GM23338 (cell line): Measurements from ENCODE around the gene CHCHD6. TPM values are rescaled to one million over a fixed set of nuclear protein-coding genes. Genes with fewer than 3 reads are reported as not detected.

Source experiments
- ATAC-seq: fragments of 200-7000 bp; cut with Tn5 transposase; 3 replicates; pipeline ENCODE4 v1.9.1; 2020
- DNase-seq: peaks from one replicate; pipeline ENCODE4 v3.0.0-alpha.2; 2015; ENCODE audit warnings: low spot score
- H2AFZ ChIP-seq: fragments of 200-600 bp; sonication (generic); 2 replicates; pipeline ENCODE4 v1.8.0; 2016; ENCODE audit warnings: antibody characterized with exemption, mild to moderate bottlenecking, moderate library complexity
- H3F3A ChIP-seq: fragments of 200-600 bp; sonication (generic); replicated peaks from 2 replicates; pipeline ENCODE4 v1.8.0; 2017; ENCODE audit warnings: antibody characterized with exemption, mixed run types, low read depth
- H3K27ac ChIP-seq: fragments of 200-600 bp; sonication (generic); 2 replicates; pipeline ENCODE4 v1.6.1; 2016; ENCODE audit warnings: low read depth
- H3K27me3 ChIP-seq: fragments of 200-600 bp; sonication (generic); 2 replicates; pipeline ENCODE4 v1.8.0; 2016; ENCODE audit warnings: mild to moderate bottlenecking, mixed run types, moderate library complexity; ENCODE audit not compliant: insufficient read depth
- H3K36me3 ChIP-seq: fragments of 200-600 bp; sonication (generic); 2 replicates; pipeline ENCODE4 v1.8.0; 2016; ENCODE audit warnings: mild to moderate bottlenecking; ENCODE audit not compliant: insufficient read depth
- H3K4me1 ChIP-seq: fragments of 200-600 bp; sonication (generic); 2 replicates; pipeline ENCODE4 v1.8.0; 2016; ENCODE audit warnings: mild to moderate bottlenecking, moderate library complexity; ENCODE audit not compliant: insufficient read depth
- H3K4me2 ChIP-seq: fragments of 200-600 bp; sonication (generic); 2 replicates; pipeline ENCODE4 v1.7.1; 2017; ENCODE audit warnings: mixed run types
- H3K4me3 ChIP-seq: fragments of 200-600 bp; sonication (generic); 2 replicates; pipeline ENCODE4 v1.6.1; 2016; ENCODE audit warnings: mixed run types
- H3K79me2 ChIP-seq: fragments of 200-600 bp; sonication (generic); replicated peaks from 2 replicates; pipeline ENCODE4 v1.8.0; 2017; ENCODE audit warnings: mild to moderate bottlenecking; ENCODE audit not compliant: insufficient read depth
- H3K9me2 ChIP-seq: fragments of 200-600 bp; sonication (generic); 2 replicates; pipeline ENCODE4 v1.8.0; 2017; ENCODE audit not compliant: insufficient read depth
- H4K20me1 ChIP-seq: fragments of 200-600 bp; sonication (generic); replicated peaks from 2 replicates; pipeline ENCODE4 v1.8.0; 2017; ENCODE audit warnings: mild to moderate bottlenecking; ENCODE audit not compliant: insufficient read depth
- H3K27ac Mint-ChIP-seq: 2 replicates; pipeline ENCODE4 v1.8.0; 2020; ENCODE audit warnings: inconsistent platforms, mild to moderate bottlenecking, moderate library complexity, mixed read lengths
- H3K27me3 Mint-ChIP-seq: 3 replicates; pipeline ENCODE4 v1.8.0; 2022; ENCODE audit warnings: low read depth, mild to moderate bottlenecking, moderate library complexity, mixed read lengths, inconsistent platforms; ENCODE audit not compliant: insufficient read depth, poor library complexity
- H3K36me3 Mint-ChIP-seq: 3 replicates; pipeline ENCODE4 v1.8.0; 2021; ENCODE audit warnings: low read depth, mild to moderate bottlenecking, inconsistent platforms, moderate library complexity, mixed read lengths
- H3K4me1 Mint-ChIP-seq: 3 replicates; pipeline ENCODE4 v1.8.0; 2020; ENCODE audit warnings: mild to moderate bottlenecking, inconsistent platforms, mixed read lengths
- H3K4me3 Mint-ChIP-seq: 3 replicates; pipeline ENCODE4 v1.8.0; 2021; ENCODE audit warnings: moderate library complexity, mild to moderate bottlenecking, inconsistent platforms, mixed read lengths
- H3K9me3 Mint-ChIP-seq: 3 replicates; pipeline ENCODE4 v1.8.0; 2020; ENCODE audit warnings: moderate library complexity, mild to moderate bottlenecking, inconsistent platforms, mixed read lengths
- EZH2phosphoT487 ChIP-seq: fragments of 200-600 bp; sonication (generic); IDR thresholded peaks from one replicate; pipeline ENCODE4 v1.8.1; 2018; ENCODE audit warnings: antibody characterized with exemption; ENCODE audit not compliant: unreplicated experiment
- NANOG ChIP-seq: IDR thresholded peaks from 2 replicates; pipeline ENCODE4 v1.6.1; 2016; ENCODE audit warnings: antibody characterized with exemption, borderline replicate concordance
- POLR2AphosphoS5 ChIP-seq: IDR thresholded peaks from 2 replicates; pipeline ENCODE4 v1.6.1; 2016; ENCODE audit warnings: antibody characterized with exemption, low read depth
- STAT1 ChIP-seq: IDR thresholded peaks from one replicate; pipeline ENCODE4 v1.6.1; 2016; ENCODE audit warnings: antibody characterized with exemption; ENCODE audit not compliant: unreplicated experiment
- ZNF114 ChIP-seq: fragments of 250-450 bp; sonication (Bioruptor Pico); IDR thresholded peaks from 2 replicates; pipeline ENCODE4 v1.5.0; 2020; ENCODE audit warnings: mild to moderate bottlenecking, moderate library complexity
- polyA plus RNA-seq: library from polyadenylated mRNA; unstranded; fragments of >200 nt; fragmentation: Nextera tagmentation; extraction: Ambion mirVana; gene quantifications from 2 replicates; pipeline ENCODE4 v1.2.1, GENCODE V29; 2016
- total RNA-seq: library from RNA; depleted of rRNA; stranded (reverse); fragments of >200 nt; shearing (Covaris generic); gene quantifications from 2 replicates; pipeline ENCODE4 v1.2.3, GENCODE V29; 2014
- TF ChIP-seq, protein P1 (sequence below): IDR thresholded peaks from one replicate; pipeline ENCODE4 v1.6.1; 2018; ENCODE audit warnings: antibody characterized with exemption; ENCODE audit not compliant: unreplicated experiment
- TF ChIP-seq, protein P2 (sequence below): IDR thresholded peaks from 2 replicates; pipeline ENCODE4 v1.6.1; 2016; ENCODE audit warnings: antibody characterized with exemption

CHCHD6 gene
- total and polyA plus RNA-seq, 2 experiments from 2014 or later, result 28.8 to 43.0 TPM

DNA sequence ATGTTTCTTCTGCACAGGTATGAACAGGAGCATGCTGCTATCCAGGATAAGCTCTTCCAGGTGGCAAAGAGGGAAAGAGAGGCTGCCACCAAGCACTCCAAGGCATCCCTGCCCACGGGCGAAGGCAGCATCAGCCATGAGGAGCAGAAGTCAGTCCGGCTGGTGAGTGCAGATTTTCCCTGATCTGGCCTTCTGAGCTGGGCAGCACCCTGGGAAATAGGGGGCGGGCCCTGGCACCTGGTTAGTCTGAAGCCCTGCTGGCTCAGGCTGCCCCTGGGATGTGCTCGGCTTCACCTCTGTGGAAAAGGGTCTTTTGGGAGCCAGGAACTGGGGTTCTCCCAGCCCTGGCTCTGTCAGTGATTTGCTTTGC, 29.0 kb downstream of the CHCHD6 start:
- no peaks in the 10 kb centered on the region for H3K9me2 ChIP-seq
- H3K9me3 Mint-ChIP-seq, result no peaks in the 10 kb centered on the region
- peaks cover 2% of the 10 kb centered on the region for H3K27me3 Mint-ChIP-seq
- no peak overlapping the region for H2AFZ ChIP-seq
- H3K27ac ChIP-seq, result no peak overlapping the region
- no peak for ATAC-seq
- no peaks in the 10 kb centered on the region for H3F3A ChIP-seq
- H3K27me3 ChIP-seq, result no peaks in the 10 kb centered on the region
- H3K4me1 ChIP-seq, result no peaks in the 10 kb centered on the region
- H3K4me2 ChIP-seq, result no peak overlapping the region
- H3K79me2 ChIP-seq, result no peaks in the 10 kb centered on the region
- no peaks in the 10 kb centered on the region for H4K20me1 ChIP-seq
- H3K36me3 ChIP-seq, result peaks cover 5% of the 10 kb centered on the region; the same call in 1 of the 2 replicates
- H3K4me3 Mint-ChIP-seq, result no peak overlapping the region
- no peak for TF ChIP-seq EZH2phosphoT487
- TF ChIP-seq NANOG, result no peak
- no peak for TF ChIP-seq ZNF114 (CRISPR knock-in tag)
- no peak for DNase-seq
- no peak overlapping the region for H3K4me3 ChIP-seq
- no peak overlapping the region for H3K27ac Mint-ChIP-seq
- H3K36me3 Mint-ChIP-seq, result peaks cover 13% of the 10 kb centered on the region
- H3K4me1 Mint-ChIP-seq, result no peaks in the 10 kb centered on the region

DNA sequence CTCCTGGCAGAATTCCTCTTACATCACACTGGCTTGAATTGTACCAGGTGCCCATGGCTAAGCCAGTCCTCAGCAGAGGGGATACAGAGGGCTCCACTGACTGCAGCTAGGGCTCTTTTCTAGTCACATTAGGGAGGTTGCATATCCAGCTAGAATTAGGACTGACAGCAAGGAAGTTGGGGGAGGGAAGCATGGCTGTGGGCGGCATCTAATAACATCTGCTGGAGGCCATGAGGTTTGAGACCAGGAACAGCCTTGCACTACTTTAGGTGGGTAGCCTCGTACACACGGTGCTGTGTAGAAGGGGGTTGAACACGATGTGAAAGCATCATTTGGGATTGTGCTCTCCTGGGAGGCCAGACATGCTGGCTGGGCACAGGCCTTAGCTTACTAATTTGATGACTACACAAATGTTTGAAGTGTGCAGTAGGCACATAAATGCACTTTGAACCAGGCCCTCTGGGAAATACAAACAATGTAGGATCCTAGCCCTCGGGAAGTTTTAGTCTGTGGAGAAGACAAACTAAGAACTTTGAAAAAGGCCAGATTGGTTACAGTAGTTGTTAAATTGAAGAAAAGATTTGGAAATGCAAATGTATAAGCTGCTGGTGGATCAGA, 30.2 kb downstream of the CHCHD6 start:
- Histone ChIP-seq H3K4me3 (no peak overlapping the region), H3K36me3 (peaks cover 5% of the 10 kb centered on the region; the same call in 1 of the 2 replicates), H2AFZ (no peak overlapping the region), H3K4me1 (no peaks in the 10 kb centered on the region), H3K27me3 (no peaks in the 10 kb centered on the region), H3K79me2 (no peaks in the 10 kb centered on the region), H3K9me2 (no peaks in the 10 kb centered on the region), H3F3A (no peaks in the 10 kb centered on the region), H4K20me1 (no peaks in the 10 kb centered on the region), H3K4me2 (no peak overlapping the region), H3K27ac (no peak overlapping the region)
- no peak for DNase-seq
- H3K27me3 Mint-ChIP-seq, result peaks cover 2% of the 10 kb centered on the region
- no peaks in the 10 kb centered on the region for H3K9me3 Mint-ChIP-seq
- H3K4me1 Mint-ChIP-seq, result no peaks in the 10 kb centered on the region
- no peak overlapping the region for H3K27ac Mint-ChIP-seq
- no peak for ATAC-seq
- H3K36me3 Mint-ChIP-seq, result peaks cover 25% of the 10 kb centered on the region
- TF ChIP-seq POLR2AphosphoS5 (no peak), NANOG (no peak)
- TF ChIP-seq, protein P1, sequence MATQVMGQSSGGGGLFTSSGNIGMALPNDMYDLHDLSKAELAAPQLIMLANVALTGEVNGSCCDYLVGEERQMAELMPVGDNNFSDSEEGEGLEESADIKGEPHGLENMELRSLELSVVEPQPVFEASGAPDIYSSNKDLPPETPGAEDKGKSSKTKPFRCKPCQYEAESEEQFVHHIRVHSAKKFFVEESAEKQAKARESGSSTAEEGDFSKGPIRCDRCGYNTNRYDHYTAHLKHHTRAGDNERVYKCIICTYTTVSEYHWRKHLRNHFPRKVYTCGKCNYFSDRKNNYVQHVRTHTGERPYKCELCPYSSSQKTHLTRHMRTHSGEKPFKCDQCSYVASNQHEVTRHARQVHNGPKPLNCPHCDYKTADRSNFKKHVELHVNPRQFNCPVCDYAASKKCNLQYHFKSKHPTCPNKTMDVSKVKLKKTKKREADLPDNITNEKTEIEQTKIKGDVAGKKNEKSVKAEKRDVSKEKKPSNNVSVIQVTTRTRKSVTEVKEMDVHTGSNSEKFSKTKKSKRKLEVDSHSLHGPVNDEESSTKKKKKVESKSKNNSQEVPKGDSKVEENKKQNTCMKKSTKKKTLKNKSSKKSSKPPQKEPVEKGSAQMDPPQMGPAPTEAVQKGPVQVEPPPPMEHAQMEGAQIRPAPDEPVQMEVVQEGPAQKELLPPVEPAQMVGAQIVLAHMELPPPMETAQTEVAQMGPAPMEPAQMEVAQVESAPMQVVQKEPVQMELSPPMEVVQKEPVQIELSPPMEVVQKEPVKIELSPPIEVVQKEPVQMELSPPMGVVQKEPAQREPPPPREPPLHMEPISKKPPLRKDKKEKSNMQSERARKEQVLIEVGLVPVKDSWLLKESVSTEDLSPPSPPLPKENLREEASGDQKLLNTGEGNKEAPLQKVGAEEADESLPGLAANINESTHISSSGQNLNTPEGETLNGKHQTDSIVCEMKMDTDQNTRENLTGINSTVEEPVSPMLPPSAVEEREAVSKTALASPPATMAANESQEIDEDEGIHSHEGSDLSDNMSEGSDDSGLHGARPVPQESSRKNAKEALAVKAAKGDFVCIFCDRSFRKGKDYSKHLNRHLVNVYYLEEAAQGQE, result no peak
- no peak overlapping the region for H3K4me3 Mint-ChIP-seq

DNA sequence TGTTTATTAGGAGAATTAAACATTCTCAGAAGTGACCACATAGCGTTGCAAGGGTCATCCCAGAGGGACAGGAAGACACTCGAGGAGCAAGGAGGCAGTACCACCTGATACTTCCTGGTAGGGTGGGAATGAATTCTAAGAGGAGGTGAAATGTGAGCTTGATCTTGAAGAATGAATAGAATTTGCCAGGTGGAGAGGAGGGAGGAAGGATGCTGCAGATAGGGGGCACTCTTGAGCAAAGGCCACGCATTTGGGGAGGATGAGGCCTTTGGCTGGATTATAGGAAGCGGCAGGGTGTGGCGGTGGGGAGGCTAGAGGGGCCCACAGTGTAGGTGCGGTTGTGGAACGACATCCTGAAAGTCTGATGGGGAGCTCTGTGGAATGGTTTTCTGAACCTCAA, 33.5 kb downstream of the CHCHD6 start:
- H3K27me3 Mint-ChIP-seq, result peaks cover 5% of the 10 kb centered on the region
- H4K20me1 ChIP-seq, result no peaks in the 10 kb centered on the region
- H3K9me2 ChIP-seq, result 0 out of 2 replicates have a peak, but pooled peaks cover under 1% of the 10 kb centered on the region
- H2AFZ ChIP-seq, result no peak overlapping the region
- ATAC-seq, result peak; percentile 62
- no peaks in the 10 kb centered on the region for H3K9me3 Mint-ChIP-seq
- no peak overlapping the region for H3K4me3 ChIP-seq
- peaks cover 36% of the 10 kb centered on the region for H3K36me3 Mint-ChIP-seq
- no peaks in the 10 kb centered on the region for H3K4me1 Mint-ChIP-seq
- no peaks in the 10 kb centered on the region for H3K27me3 ChIP-seq
- H3K36me3 ChIP-seq, result no peaks in the 10 kb centered on the region
- H3K4me3 Mint-ChIP-seq, result no peak overlapping the region
- H3K27ac ChIP-seq, result no peak overlapping the region
- H3K27ac Mint-ChIP-seq, result no peak overlapping the region
- DNase-seq, result peak; percentile 56
- H3K79me2 ChIP-seq, result peaks cover 4% of the 10 kb centered on the region; the same call in 1 of the 2 replicates
- H3F3A ChIP-seq, result no peaks in the 10 kb centered on the region
- no peaks in the 10 kb centered on the region for H3K4me1 ChIP-seq
- no peak overlapping the region for H3K4me2 ChIP-seq
- TF ChIP-seq STAT1, result no peak
- TF ChIP-seq, protein P2, sequence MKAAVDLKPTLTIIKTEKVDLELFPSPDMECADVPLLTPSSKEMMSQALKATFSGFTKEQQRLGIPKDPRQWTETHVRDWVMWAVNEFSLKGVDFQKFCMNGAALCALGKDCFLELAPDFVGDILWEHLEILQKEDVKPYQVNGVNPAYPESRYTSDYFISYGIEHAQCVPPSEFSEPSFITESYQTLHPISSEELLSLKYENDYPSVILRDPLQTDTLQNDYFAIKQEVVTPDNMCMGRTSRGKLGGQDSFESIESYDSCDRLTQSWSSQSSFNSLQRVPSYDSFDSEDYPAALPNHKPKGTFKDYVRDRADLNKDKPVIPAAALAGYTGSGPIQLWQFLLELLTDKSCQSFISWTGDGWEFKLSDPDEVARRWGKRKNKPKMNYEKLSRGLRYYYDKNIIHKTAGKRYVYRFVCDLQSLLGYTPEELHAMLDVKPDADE, result no peak
- TF ChIP-seq ZNF114 (CRISPR knock-in tag), result no peak
- TF ChIP-seq EZH2phosphoT487, result no peak
- TF ChIP-seq, protein P1, result no peak
